ENCODE measurements around the gene RPS6KB2.
"Not testable (repeated sequence)": the region's sequence is repeated elsewhere in the genome, so short reads cannot be mapped to it uniquely, and the experiment has no call there.

The RPS6KB2 gene

GRCh38 chr11:67468759-67469507, 40.6 kb downstream of the RPS6KB2 start, which contains the start of gene TMEM134:
Gene TMEM134, minus strand, starts transcription at chr11:67469251. Its CDS starts 59 bp downstream, at chr11:67469192.
- peak; percentile 89 for DNase-seq

DNA sequence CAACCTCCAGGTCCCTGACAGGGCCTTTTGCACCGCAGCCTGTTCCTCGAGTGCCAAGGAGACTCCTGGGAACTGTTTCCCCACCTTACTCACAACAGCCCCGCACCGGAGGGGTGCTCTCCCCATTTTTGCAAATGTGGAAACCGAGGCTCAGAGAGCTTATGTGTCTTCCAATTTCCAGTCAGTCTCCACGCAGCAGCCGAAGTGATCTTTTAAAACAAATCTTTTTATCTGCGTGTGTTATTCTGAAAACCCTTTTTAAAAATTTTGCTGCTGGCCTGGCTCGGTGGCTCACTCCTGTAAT, 41.2 kb downstream of the RPS6KB2 start:
- DNase-seq, result no peak

DNA sequence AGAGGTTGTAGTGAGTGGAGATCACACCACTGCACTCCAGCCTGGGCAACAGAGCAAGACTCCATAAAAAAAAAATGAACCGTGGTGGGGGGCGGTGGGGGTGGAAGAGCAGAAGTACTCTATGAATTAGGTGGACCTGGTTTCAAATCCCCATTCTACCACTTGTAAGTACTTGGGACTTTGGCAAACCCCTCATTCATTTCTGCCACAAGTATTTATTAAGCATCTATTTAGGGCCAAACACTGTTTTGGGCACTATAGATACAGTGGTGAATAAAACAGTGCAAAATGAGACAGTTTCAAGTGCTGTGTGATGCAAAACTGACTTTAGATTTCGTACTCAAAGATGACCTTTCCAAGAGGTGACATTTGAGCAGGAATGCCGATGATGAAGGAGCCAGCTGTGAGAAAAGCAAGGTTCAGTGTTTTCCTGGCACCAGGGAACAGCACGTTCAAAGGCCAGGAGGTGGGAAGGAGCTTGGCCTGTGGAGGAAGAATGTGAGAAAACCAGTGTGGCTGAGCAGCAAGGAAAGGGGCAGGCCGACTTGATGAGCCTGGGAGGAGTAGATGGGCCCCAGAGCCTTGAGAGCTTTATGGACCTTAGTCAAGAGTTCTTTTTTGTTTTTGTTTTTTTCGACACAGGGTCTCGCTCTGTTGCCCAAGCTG, 42.2 kb downstream of the RPS6KB2 start:
- DNase-seq, result no peak

- DNase-seq, result no peak
Observed at GRCh38 chr11:67472882-67473281, 44.6 kb downstream of the RPS6KB2 start.

DNA sequence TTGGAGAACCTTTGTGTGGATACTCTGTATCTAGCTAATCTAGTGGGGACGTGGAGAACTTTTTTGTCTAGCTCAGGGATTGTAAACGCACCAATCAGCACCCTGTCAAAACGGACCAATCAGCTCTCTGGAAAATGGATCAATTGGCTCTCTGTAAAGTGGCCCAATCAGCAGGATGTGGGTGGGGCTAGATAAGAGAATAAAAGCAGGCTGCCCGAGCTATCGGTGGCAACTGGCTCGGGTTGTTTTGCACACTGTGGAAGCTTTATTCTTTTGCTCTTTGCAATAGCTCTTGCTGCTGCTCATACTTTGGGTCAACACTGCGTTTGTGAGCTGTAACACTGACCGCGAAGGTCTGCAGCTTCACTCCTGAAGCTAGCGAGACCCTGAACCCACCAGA, 48.4 kb downstream of the RPS6KB2 start:
- not testable (repeated sequence) for DNase-seq

DNA sequence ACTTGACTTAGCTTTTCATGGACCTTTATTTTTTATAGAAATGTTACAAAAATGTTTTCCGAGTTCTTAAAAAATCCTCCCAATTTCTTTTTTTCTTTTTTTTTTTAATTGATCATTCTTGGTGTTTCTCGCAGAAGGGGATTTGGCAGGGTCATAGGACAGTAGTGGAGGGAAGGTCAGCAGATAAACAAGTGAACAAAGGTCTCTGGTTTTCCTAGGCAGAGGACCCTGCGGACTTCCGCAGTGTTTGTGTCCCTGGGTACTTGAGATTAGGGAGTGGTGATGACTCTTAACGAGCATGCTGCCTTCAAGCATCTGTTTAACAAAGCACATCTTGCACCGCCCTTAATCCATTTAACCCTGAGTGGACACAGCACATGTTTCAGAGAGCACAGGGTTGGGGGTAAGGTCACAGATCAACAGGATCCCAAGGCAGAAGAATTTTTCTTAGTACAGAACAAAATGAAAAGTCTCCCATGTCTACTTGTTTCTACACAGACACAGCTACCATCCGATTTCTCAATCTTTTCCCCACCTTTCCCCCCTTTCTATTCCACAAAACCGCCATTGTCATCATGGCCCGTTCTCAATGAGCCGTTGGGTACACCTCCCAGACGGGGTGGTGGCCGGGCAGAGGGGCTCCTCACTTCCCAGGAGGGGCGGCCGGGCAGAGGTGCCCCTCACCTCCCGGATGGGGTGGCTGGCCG, 49.2 kb downstream of the RPS6KB2 start:
- DNase-seq, result not testable (repeated sequence)

- no peak for DNase-seq
Observed at GRCh38 chr11:67482275-67482826, 54.1 kb downstream of the RPS6KB2 start.

DNA sequence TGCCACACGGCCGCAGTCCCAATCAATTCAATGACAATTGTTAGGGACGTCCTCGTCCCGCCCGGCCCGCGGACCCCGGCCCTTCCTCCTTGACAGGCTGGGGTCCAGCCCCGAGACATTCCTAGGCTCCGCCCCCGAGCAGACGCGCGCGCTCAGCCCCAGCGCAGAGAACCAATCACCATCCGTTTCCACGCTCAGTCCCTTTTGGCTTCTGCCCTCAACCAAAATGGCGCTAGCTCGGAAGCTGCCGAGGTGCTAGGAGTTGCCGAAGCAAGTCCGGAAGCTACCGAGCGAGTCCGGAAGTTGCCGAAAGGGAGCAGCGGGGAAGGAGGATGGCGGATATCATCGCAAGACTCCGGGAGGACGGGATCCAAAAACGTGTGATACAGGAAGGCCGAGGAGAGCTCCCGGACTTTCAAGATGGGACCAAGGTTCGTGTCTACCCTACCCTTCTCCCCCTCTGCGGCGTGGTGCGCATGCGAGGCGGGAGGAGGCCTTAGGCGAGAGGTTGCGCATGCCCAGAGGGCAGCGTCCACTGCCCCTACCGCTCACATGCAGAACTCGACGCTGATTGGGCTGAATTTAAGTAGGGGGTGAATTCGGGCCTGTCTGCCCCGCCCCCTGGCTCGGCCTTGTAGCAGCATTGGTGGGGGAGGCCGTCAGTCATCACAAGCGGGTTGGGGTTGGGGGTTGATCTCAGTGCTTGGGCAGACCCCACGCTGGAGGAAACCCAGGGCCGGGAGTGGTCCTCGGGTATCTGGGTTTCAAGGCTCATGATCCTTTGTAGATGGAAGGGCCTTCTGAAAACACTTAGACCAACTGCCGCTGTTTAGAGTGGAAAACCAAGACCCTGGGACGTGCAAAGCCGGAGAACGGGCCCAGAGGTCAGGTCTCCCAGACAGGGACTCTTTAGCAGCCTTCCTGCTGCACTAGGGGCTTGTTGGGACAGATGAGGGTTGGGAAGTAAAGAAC, 54.8 kb downstream of the RPS6KB2 start, which contains the start of gene AIP:
Gene AIP (plus strand): TSS at position 200 of the 972 bp plus-strand sequence. CDS start 133 bp downstream, at position 333.
- DNase-seq, result peak; percentile 97 to 98

- DNase-seq, result no peak
Observed at GRCh38 chr11:67483831-67484665, 55.8 kb downstream of the RPS6KB2 start.

DNA sequence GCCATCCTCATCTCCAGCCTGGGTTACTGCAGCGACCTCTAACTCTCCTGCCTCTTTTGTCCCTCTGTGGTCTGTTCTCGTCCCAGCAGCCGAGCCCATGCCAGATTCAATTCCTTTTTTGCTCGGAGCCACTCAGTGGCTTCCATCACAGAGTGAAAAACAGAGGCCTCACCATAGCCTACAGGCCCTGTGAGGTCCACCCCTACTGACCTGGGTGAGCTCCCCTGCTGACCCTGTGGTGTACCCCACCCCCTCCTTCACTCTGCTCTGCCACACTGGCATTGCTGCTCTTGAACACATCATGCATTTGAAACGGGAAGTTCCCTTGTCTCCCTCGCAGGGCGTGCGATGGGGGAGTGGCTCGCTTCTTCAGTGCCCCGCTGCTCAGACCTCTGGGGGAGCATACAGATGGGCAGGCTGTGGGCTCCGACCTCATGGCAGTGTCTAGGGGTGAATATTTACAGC, 56.6 kb downstream of the RPS6KB2 start:
- no peak for DNase-seq
